Kidney epithelial cell (primary cell): Measurements from ENCODE around the gene LTBR. TPM values are rescaled to one million over a fixed set of nuclear protein-coding genes. Genes with fewer than 3 reads are reported as not detected.
A peak's percentile ranks its signal among the peaks of the same experiment; 100 is the strongest.

Experiments
- DNase-seq: peaks from one replicate; pipeline ENCODE4 v3.0.0-alpha.2; 2010; ENCODE audit warnings: low read depth
- H3K27me3 ChIP-seq: 2 replicates; pipeline ENCODE4 v1.6.0; 2011; ENCODE audit warnings: low read length; ENCODE audit not compliant: control insufficient read depth, insufficient read depth
- H3K36me3 ChIP-seq: 2 replicates; pipeline ENCODE4 v1.5.1; 2011; ENCODE audit warnings: low read length; ENCODE audit not compliant: control insufficient read depth, insufficient read depth
- H3K4me3 ChIP-seq: 2 replicates; pipeline ENCODE4 v1.5.1; 2011; ENCODE audit warnings: low read depth, mild to moderate bottlenecking, control low read depth, low read length
- CTCF ChIP-seq: IDR thresholded peaks from 2 replicates; pipeline ENCODE4 v1.5.1; 2011; ENCODE audit warnings: mild to moderate bottlenecking, moderate library complexity, low read length, control low read depth, inconsistent platforms; ENCODE audit not compliant: insufficient read depth, poor library complexity, severe bottlenecking
- total RNA-seq: library from RNA; depleted of rRNA; stranded (reverse); fragments of >200 nt; gene quantifications from 2 replicates; pipeline ENCODE4 v1.2.3, GENCODE V29; 2015

The LTBR gene
- total RNA-seq, 1 donor from 2014 or later: 134 TPM

- H3K27me3 ChIP-seq: no peaks in the 10 kb centered on the region
- H3K4me3 ChIP-seq: no peak overlapping the region
- H3K36me3 ChIP-seq: no peaks in the 10 kb centered on the region
- DNase-seq: no peak
- TF ChIP-seq CTCF: no peak
Observed at GRCh38 chr12:6407236-6407954, 23.4 kb downstream of the LTBR start.

- Histone ChIP-seq H3K27me3 (no peaks in the 10 kb centered on the region), H3K4me3 (no peak overlapping the region), H3K36me3 (no peaks in the 10 kb centered on the region)
- TF ChIP-seq CTCF: no peak
- DNase-seq: no peak
Observed at GRCh38 chr12:6416596-6416995, 32.6 kb downstream of the LTBR start.

GRCh38 chr12:6418796-6419195 lies 34.8 kb downstream of the LTBR start:
- Histone ChIP-seq H3K36me3 (no peaks in the 10 kb centered on the region), H3K4me3 (no peak overlapping the region), H3K27me3 (no peaks in the 10 kb centered on the region)
- no peak for TF ChIP-seq CTCF
- DNase-seq: no peak

- no peaks in the 10 kb centered on the region for H3K36me3 ChIP-seq
- no peak for TF ChIP-seq CTCF
- no peak for DNase-seq
- no peaks in the 10 kb centered on the region for H3K27me3 ChIP-seq
- no peak overlapping the region for H3K4me3 ChIP-seq
Observed at GRCh38 chr12:6420364-6420763, 36.4 kb downstream of the LTBR start.

- peak; percentile 55 for DNase-seq
- TF ChIP-seq CTCF: peak; percentile 85
- Histone ChIP-seq H3K27me3 (no peaks in the 10 kb centered on the region), H3K4me3 (no peak overlapping the region), H3K36me3 (no peaks in the 10 kb centered on the region)
Observed at GRCh38 chr12:6423267-6424007, 39.5 kb downstream of the LTBR start.
